HG03175 (cell line): ENCODE measurements around the gene TTBK2.

Experiments
- ATAC-seq: cut with Tn5 transposase; IDR thresholded peaks from one replicate; pipeline ENCODE4 v1.9.1; 2021; ENCODE audit warnings: mild to moderate bottlenecking, moderate library complexity; ENCODE audit not compliant: unreplicated experiment

TTBK2 gene

DNA sequence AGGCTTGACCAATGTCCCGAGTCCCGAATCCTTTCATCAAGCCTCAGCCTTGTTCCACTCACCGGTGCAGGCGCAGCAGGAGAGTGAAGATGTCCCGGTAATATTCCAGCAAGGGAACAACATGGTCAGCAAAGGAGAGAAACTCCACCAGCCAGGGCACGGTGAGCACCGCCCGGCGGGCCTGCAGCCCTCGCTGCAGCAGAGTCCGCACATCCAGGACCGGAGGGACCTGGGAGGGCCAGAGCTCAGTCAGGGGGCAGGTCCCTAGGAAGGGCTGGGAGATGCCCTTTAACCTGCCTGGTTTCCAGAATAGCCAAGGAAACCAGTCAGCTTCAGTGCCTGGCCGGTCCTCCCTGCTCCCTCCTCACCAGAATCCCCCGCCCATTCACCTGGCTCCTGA is 190.0 kb downstream of the TTBK2 start:
- no peak for ATAC-seq

DNA sequence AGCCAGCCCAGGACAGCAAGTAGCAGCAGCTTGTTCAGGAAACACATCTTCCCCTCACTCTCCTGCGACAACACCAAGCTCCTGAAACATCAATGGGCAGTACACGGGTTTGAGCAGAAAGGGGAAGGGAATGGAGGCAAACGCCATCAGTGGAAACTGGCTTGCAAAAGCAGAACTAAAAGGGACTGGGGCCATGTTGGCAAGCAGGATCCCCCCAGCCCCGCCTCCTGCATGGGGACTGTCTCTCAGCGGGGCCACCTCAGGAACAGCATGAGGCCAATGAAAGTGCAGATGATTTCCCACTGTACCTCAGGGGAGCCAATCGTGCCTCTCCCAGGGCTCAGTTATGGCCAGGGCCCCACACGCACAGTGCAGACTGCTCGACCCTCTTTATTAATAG is 190.4 kb downstream of the TTBK2 start:
- no peak for ATAC-seq

DNA sequence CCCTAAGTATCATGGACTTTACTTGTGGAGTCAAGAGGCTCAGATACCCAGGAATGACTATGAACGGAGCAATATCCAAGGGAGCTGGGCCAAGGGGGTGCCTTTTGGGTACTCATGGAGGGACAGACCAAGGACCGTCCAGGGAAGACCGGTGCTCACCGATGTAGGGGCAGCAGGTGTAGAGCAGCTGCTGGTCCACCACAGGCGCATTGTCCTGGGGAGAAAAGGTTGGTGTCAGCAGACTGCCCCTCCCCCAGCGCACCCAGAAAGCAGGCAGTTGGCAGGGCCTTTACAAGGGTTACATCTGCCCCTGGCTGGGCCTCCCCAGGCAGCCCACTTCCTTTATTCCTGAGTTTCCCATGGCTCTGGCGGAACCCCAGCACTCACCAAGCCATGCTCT is 191.2 kb downstream of the TTBK2 start:
- no peak for ATAC-seq

DNA sequence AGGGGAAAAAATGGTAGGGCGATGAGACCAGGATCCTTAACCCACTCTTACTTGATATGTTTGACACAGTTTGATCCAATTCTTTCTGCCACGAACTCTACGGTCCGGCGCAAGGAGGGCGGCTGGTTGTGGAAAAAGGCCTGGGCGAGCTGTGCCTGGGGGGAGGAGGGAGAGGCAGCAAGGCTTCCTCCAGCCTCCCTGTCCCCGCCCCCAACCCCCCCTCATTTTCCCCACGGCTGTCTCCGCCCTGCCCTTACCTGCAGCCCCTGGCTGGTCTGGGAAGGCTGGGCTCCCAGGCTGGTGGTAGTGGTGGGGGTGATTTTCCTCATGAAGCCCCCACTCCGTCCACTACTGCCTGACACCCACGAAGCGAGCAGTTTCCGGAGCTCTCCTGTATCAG is 191.6 kb downstream of the TTBK2 start:
- no peak for ATAC-seq

DNA sequence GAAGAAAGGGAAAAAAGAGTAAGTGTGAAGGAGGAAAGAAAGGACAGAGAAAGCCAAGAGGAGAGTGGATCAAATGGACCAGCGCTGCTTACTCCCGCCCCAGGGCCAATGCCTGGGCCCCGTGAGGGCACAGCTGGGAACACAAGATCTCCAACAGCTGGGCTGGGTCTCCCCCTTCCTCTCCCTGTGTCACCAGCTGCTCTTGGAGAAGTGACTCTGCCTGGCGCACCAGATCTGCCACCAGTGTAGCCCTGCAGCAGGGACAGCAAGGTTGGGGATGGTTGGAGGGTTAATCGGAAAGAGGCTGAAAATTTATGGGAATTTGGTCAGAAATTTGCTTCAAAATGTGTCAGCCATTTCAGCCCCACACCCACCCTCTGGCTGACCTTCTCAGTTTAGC is 192.0 kb downstream of the TTBK2 start:
- no peak for ATAC-seq

DNA sequence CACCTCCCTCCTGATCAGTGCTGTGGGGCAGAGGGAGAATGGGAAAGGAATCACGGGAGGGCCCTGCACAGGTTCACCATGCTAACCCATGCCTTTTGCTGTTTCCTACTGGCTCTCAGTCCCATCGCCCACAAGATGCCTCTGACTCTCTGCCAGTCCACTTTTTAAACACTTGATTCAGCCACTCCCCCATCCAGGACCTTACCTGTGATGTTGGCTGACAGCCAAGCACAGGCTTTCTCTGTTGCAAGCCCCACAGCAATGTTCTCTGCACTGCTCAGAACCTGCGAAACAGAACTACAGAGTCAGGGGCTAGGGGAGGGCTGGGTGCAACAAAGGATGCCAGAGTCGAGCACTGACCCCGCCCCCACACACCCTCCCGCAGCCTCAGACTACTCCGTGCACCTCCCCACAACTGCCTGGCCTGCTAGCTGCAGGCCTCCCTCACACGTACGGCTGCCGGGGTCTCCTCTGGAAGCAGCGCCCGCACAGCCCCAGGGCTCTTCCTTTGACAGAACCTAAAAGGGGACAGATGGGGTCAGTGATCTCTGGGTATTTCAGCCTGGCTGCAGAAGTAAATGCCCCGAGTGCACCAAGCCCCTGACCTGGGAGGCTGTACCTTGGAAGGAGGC is 192.7 kb downstream of the TTBK2 start:
- no peak for ATAC-seq

DNA sequence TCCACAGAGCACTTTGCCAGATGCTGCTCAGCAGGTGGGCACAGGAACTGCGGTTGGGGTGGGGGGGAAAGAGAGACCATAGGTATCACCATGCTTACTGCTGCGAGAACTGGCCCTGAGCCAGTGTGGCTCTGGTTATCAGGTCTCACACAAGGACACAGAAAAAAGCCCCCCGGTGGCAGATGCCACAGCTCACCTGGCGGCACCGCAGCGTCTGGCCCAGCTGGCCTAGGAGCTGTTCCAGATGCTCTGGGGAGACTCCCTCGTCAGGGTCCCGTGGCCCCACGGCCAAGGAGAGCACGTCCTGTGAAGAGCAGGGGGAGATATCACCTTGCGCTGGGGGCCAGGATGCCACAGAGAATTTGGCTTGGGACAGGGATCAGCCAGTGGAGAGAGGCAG is 194.5 kb downstream of the TTBK2 start:
- ATAC-seq: no peak

DNA sequence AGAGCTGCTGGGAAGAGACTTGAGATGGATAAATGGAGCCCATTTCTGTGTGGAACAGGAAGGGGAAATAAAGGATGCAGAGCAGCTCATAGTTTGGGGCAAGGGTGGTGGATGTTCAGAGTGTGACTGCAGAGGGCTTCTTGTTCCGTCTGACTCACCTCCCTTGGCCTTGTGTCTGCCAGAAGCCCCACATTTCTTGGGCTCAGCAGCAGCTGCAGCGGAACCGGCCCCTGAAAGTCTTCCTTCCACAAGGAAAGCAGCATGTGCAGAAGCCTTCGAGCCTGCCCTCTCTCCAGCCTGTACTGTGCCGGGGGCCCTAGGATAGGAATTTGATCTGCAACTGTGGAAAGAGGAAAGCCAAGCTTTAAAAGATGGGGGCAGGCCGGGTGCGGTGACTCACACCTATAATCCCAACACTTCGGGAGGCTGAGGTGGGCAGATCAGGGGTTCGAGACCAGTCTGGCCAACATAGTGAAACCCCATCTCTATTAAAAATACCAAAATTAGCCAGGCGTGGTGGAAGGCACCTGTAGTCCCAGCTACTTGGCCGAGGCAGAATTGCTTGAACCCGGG is 195.2 kb downstream of the TTBK2 start:
- no peak for ATAC-seq

DNA sequence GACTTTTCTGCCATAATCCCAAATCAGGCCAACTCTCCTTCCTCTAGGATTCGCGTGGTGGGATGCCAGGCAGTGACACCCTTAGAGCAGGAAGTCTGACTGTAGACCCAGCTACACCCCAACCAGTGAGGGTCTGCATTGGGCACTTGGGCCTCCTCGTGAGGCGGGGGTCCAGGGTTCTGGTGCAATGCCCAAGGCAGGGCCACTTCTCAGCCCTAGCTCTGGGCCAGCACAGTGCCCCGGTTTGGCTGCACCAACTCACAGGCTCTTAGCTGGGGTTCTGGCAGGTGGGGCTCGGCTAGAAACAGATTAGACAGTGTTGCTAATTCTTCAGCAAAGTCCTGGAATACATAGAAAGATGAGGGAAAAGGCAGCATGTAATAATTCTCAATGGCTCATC is 196.3 kb downstream of the TTBK2 start:
- ATAC-seq: no peak

DNA sequence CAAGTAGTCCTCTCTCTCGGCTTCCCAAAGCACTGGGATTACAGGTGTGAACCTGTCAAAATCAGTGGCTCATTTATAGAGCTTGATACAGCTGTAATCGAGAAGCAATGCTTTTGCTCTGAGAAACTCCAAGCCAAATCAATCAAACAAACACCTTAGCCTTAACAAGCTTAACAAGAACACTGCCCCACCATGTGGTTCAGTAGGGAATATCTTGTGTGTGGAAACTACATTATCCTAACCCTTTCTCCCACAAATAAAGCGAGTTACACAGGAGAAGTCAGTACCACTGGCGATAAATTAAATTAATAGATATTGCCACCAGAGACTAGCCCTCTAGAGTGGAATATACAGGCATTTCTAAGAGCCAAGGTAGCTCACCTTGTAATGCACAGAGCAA is 197.5 kb downstream of the TTBK2 start:
- ATAC-seq: no peak

DNA sequence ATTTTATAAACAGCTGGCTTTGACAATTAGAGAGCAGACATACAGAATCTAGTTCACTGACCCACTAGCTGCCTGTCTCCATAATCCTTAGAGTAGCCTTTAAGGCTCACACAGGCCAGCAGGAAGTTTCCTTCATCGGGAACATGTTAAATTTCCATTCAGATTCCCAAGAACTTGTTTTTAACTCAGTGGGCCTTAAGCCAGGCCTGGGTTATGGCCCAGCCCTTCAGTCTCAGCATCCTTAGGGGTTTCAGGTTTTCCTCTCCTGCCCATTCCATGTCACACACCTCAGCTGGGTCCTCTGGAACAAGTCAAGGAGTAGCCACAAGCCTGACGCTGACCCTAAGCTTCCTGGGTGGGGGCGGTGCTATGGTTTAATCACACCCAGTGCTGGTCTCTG is 198.7 kb downstream of the TTBK2 start:
- no peak for ATAC-seq

DNA sequence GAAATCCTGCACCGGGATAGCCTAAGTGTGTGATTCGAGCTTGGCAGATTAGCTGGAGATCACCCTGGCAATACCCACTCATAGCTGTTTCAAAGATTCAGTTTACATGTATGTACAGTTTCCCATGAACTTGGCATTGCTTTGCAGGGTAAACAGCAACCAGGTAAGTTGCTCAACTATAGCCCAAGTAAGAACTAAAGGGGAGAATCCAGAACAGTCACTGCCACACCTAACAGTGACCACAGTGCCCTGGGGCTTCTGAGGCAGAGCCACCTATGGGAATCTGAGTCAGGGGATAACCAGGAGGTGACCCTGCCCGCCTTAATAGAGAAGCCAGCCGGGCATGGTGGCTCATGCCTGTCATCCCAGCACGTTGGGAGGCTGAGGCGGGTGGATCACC is 199.6 kb downstream of the TTBK2 start:
- no peak for ATAC-seq

DNA sequence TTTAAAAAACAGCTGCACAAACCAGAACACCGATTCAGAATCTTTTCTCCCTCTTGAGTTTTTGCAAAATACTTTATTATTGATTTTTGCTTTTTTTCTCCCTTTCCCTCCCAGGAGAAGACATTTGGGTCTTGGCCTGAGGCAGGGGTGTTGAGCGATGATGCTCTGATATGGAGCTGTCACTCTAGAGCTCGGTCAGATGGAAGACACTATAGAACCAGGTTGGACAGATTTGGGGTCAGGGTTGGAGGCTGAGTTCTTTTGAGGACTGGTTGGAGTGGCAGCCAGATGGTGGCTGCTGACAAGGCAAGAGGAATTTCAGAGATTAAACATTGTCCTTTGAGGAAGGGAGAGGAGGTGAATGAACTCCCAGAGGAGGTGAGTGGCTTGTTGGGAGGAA is 200.5 kb downstream of the TTBK2 start:
- ATAC-seq: no peak

DNA sequence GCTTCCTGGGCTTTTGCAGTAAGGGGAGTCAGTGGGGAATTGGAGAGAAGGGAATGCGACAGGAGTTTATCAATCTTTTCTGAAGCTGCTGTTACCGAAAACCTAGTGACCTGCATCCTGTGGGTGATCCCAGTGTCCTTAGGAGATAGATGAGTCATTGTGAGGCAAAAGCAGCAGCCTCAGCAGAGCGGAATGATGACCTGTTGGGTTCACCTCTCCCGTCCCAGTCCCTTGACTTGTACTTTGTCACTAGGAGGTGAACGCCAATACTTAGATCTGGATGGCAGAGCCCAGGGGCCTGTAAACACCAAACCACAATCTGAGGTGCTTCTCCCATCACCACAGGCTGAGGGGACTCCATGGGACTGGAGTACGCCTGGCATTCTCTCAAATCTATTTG is 201.5 kb downstream of the TTBK2 start:
- no peak for ATAC-seq

DNA sequence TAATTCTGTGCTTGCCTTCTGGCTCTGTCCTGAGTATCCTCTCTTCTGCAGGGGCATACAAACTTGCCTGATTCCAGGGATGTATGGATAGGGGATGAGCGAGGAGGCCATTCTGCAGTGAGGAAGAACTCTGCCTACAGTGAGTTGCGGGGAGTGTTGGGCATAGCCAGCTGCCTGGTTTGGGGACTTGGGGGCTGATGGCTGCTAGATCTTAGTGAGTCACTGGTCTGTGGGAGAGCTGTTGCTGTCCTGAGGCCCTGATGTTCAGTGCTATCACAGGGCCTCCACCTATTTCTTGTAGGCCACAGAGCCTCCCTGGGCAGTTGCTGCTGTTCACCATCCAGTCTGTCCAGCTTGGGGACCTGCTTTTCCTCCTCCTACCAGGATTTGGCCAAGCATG is 204.0 kb downstream of the TTBK2 start:
- ATAC-seq: no peak

DNA sequence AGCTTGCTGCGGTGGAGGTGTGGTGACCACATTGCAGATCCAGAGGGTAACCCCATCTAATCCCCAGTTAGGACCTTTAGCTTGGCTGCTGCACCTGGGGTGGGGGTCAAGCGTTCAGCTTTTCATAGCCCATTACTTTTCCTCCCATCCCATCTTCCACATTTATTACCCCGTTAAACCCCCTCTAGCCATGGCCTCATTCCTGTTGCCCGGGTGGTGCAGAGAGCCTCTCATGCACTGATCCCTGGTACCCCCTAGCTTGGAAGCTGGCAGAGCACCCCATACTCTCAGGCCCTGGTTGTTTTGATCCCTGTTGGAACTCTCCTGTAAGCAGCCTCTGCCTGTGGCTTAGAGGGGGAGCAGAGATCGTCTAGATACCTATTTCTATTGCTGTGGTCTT is 204.5 kb downstream of the TTBK2 start:
- ATAC-seq: no peak

DNA sequence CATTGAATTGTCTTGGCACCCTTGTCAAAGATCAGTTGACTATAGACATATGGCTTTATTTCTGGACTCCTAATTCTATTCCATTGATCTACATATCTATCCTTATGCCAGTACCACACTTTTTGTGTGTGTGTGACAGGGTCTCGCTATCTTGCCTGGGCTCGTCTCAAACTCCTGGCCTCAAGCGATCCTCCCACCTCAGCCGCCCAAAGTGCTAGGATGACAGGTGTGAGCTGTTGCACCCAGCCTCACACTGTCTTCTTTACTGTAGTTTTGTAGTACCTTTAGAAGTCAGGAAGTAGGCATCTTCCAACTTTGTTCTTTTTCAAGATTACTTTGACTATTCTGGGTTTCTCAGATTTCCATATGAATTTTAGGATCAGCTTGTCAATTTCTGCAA is 208.0 kb downstream of the TTBK2 start:
- ATAC-seq: no peak

DNA sequence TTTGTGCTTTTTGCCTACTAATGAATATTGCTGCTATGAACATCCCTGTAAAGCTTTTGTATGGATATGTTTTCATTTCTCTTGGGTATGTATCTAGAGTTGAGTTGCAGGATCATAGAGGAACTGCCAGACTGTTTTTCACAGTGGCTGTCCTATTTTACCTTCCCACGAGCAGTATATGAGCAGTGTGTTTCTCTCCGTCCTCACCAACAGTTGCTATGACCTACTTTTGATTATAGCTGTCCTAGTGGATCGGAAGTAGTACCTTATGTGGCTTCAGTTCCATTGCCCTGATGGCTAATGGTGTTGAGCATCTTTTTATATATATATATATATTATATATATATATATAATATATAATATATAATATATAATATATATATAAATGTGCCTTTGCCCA is 208.8 kb downstream of the TTBK2 start:
- ATAC-seq: no peak

DNA sequence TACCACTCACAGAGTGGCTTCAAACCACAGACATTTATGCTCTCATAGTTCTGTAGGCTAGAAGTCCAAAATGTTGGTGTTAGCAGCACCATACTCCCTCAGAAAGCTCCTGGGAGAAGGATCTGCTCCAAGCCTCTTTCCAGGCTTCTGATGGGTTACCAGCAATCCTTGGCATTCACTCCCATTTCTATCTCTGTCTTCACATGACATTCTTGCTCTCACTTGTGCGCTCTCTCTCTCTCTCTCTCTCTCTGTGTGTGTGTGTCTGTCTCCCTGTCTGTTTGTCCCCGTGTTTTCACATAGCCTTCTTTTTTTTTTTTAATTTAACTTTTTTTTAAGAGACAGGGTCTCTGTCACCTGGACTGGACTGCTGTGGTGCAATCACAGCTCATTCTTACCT is 209.9 kb downstream of the TTBK2 start:
- ATAC-seq: no peak

DNA sequence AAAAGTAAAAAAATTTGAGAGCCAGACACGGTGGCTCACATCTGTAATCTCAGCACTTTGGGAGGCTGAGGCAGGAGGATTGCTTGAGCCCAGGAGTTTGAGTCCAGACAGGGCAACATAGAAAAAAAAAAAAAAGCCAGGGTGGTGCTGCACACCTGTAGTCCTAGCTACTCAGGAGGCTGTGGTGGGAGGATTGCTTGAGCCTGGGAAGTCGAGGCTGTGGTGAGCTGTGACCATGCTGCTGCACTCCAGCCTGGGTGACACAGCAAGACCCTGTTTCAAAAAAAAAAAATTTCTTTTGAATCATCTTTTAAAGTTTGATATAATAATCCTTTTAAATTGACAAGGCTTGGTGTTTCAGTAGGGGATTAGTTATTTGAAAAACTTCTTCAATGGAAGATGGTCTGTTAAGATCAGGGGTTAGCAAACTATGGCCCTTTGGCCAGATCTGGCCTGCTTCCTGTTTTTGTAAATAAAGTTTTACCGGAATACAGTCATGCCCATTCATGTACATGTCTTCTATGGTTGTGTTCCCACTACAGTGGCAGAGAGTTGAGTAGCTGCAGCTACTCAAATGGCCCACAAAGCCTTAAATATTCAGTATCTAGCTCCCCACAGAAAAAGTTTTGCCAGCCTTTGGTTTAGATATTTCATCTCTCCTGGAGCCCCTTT is 212.6 kb downstream of the TTBK2 start:
- no peak for ATAC-seq

DNA sequence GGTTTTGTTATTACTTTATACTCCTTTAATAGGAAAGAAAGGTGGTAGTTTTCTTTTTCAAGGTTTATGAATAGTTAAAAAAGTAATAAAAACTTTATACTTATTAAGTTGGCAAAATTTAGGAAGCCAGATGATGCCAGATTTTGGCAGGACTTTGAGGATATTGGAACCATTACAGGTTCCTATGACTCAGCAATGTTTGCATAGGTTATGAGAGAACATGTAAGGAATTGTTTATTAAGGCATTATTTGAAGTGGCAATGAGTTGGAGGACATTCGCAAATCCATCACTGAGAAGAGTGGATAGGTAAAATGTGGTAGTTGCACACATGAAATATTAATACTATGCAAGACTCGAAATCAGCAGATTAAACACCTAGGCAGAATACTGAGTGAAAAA is 213.5 kb downstream of the TTBK2 start:
- no peak for ATAC-seq

DNA sequence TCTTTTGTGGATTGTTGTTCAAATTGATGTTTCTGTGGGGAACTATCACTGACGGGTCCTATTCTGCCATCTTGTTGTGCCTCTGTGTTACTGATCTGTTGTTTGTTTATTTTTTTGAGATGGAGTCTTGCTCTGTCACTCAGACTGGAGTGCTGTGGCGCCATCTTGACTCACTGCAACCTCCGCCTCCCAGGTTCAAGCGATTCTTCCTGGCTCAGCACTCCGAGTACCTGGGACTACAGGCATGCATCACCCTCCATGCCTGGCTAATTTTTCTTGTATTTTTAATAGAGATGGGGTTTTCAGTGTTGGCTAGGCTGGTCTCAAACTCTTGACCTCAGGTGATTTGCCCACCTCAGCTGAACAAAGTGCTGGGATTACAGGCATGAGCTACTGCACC is 215.2 kb downstream of the TTBK2 start:
- ATAC-seq: no peak

DNA sequence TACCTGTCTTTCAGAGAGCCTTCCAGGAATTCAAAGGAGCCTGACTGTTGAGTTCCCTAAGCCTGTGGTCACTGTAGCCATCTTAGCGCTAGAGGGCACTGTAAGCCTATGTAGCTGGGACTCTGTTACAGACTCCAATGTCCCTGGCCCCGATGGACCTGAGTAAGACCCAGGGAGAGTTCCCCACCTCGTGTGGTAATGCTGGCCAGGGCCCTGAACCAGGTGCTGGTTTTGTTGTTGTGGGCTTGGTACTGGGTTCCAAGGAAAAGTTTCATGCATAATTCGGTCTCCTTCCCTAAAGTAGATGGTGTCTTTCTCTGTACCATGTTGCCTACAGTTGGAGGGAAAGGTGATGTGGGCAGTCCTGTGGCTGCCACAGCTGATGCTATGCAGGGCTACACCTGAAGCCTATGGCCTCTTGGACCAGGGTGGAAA is 216.1 kb downstream of the TTBK2 start:
- ATAC-seq: no peak
